Measurements from ENCODE around the gene TSC22D4. TPM values are rescaled to one million over a fixed set of nuclear protein-coding genes. Genes with fewer than 3 reads are reported as not detected.
"Not testable (repeated sequence)": the region's sequence is repeated elsewhere in the genome, so short reads cannot be mapped to it uniquely, and the experiment has no call there.

Gene TSC22D4
- total RNA-seq, 1 experiment from 2014 or later = 68.8 TPM

GRCh38 chr7:100506356-100506923 lies 27.4 kb upstream of the TSC22D4 start:
- H3K36me3 ChIP-seq (ENCODE audit: low read depth) = no peaks in the 10 kb centered on the region
- no peaks in the 10 kb centered on the region for H3K9me2 ChIP-seq (ENCODE audit: insufficient read depth)
- BruUV-seq (replicated peaks) = no TSS peak
- peaks cover 10% of the 10 kb centered on the region; the same call in 1 of the 2 replicates for H3K79me2 ChIP-seq (ENCODE audit: low read depth)
- peaks cover 36% of the 10 kb centered on the region for H3F3A ChIP-seq (ENCODE audit: insufficient read depth, low read depth)
- no peaks in the 10 kb centered on the region for H3K27me3 ChIP-seq (ENCODE audit: insufficient read depth, low read depth)
- ChIA-PET POLR2A (ENCODE audit: unreplicated experiment) (interaction anchor here (0.6 kb wide), 1 partner anchor 93 kb away, joined by 6 read pairs; no protein-coding TSS in a partner anchor), CTCF (interaction anchor here (0.7 kb wide), 1 partner anchor 15 kb away, joined by 3 read pairs; no protein-coding TSS in a partner anchor)
- peaks cover 39% of the 10 kb centered on the region for H3K4me1 ChIP-seq (replicated peaks; ENCODE audit: insufficient read depth)
- no peak overlapping the region for H2AFZ ChIP-seq
- H3K4me2 ChIP-seq = no peak overlapping the region
- H3K27ac ChIP-seq = no peak overlapping the region
- no peaks in the 10 kb centered on the region for H4K20me1 ChIP-seq (ENCODE audit: insufficient read depth)
- DNase-seq = peak in 1 of 2 experiments; percentile 43
- TF ChIP-seq EZH2 (IDR thresholded peaks at IDR 0.05; ENCODE audit: low read depth) = no peak
- no peaks in the 10 kb centered on the region for H3K9me3 ChIP-seq (ENCODE audit: insufficient read depth, low read depth)
- no peak overlapping the region for H3K4me3 ChIP-seq
- intact Hi-C loops (cut with micrococcal nuclease; ENCODE audit: unreplicated experiment) = no loop called here

- H3F3A ChIP-seq (ENCODE audit: insufficient read depth, low read depth) = peaks cover 36% of the 10 kb centered on the region
- H3K4me2 ChIP-seq = 0 out of 2 replicates have a peak overlapping the region, but pooled peaks have one; percentile 64
- no peaks in the 10 kb centered on the region for H3K9me2 ChIP-seq (ENCODE audit: insufficient read depth)
- peaks cover 44% of the 10 kb centered on the region for H3K4me1 ChIP-seq (replicated peaks; ENCODE audit: insufficient read depth)
- no peak for DNase-seq
- BruUV-seq (replicated peaks) = no TSS peak
- peaks cover 10% of the 10 kb centered on the region; the same call in 1 of the 2 replicates for H3K79me2 ChIP-seq (ENCODE audit: low read depth)
- ChIA-PET POLR2A (ENCODE audit: unreplicated experiment) (no interaction called here), CTCF (interaction anchor here (0.6 to 0.7 kb wide), 2 partner anchors 79 to 299 kb away, joined by 3 to 7 read pairs; no protein-coding TSS in a partner anchor)
- no peaks in the 10 kb centered on the region for H3K9me3 ChIP-seq (ENCODE audit: insufficient read depth, low read depth)
- H3K27me3 ChIP-seq (ENCODE audit: insufficient read depth, low read depth) = no peaks in the 10 kb centered on the region
- TF ChIP-seq EZH2 (IDR thresholded peaks at IDR 0.05; ENCODE audit: low read depth) = no peak
- no peak for TF ChIP-seq CTCF (conservative IDR thresholded peaks at IDR 0.05)
- no peak overlapping the region for H2AFZ ChIP-seq
- H3K4me3 ChIP-seq = no peak overlapping the region
- peak overlapping the region; percentile 98 for H3K27ac ChIP-seq
- no peaks in the 10 kb centered on the region for H4K20me1 ChIP-seq (ENCODE audit: insufficient read depth)
- no peaks in the 10 kb centered on the region for H3K36me3 ChIP-seq (ENCODE audit: low read depth)
- intact Hi-C loops (cut with micrococcal nuclease; ENCODE audit: unreplicated experiment) = no loop called here
Observed at GRCh38 chr7:100504887-100505611, 26.0 kb upstream of the TSC22D4 start.

DNA sequence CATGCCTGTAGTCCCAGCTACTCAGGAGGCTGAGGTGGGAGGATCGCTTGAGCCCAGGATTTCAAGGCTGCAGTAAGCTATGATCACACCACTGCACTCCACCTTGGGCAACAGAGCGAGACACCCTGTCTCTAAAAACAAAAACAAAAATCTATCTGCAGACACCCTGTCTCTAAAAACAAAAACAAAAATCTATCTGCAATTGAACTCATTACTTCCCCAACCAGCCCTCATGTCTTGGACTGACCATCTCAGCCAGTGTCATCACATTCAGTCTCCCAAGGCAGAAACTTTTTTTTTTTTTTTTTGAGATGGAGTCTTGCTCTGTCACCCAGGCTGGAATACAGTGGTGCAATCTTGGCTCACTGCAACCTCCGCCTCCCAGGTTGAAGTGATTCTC lies 25.0 kb upstream of the TSC22D4 start:
- H3K4me3 ChIP-seq; H3K9me3 ChIP-seq (ENCODE audit: insufficient read depth, low read depth); intact Hi-C loops (cut with micrococcal nuclease; ENCODE audit: unreplicated experiment); H4K20me1 ChIP-seq (ENCODE audit: insufficient read depth); DNase-seq; H3K36me3 ChIP-seq (ENCODE audit: low read depth); BruUV-seq (replicated peaks); H3K27me3 ChIP-seq (ENCODE audit: insufficient read depth, low read depth); H3K79me2 ChIP-seq (ENCODE audit: low read depth); H2AFZ ChIP-seq; H3K9me2 ChIP-seq (ENCODE audit: insufficient read depth): not testable (repeated sequence)
- CTCF ChIA-PET = interaction anchor here (0.6 to 0.7 kb wide), 2 partner anchors 80 to 192 kb away, joined by 4 to 7 read pairs; no protein-coding TSS in a partner anchor
- POLR2A ChIA-PET (ENCODE audit: unreplicated experiment) = interaction anchor here (0.6 kb wide), 2 partner anchors 24 to 104 kb away, joined by 4 to 5 read pairs; no protein-coding TSS in a partner anchor
- peaks cover 36% of the 10 kb centered on the region for H3F3A ChIP-seq (ENCODE audit: insufficient read depth, low read depth)
- peaks cover 44% of the 10 kb centered on the region for H3K4me1 ChIP-seq (replicated peaks; ENCODE audit: insufficient read depth)
- peak overlapping the region; percentile 64 for H3K4me2 ChIP-seq
- peak overlapping the region; percentile 98 for H3K27ac ChIP-seq

DNA sequence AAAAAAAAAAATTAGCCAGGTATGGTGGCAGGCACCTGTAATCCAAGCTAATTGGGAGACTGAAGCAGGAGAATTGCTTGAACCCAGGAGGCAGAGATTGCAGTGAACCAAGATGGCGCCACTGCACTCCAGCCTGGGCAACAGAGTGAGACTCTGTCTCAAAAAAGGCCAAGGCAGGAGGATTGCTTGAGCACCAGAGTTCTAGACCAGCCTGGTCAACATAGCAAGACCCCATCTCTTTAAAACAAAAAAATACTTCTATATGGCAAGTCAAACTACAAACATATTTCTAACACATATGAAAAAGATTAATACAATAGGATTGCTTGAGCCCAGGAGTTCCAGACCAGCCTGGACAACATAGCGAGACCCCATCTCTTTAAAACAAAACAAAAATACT lies 21.7 kb upstream of the TSC22D4 start:
- H3K9me2 ChIP-seq (ENCODE audit: insufficient read depth) = not testable (repeated sequence)

More for the DNA sequence above, 21.7 kb upstream of the TSC22D4 start:
- H4K20me1 ChIP-seq (ENCODE audit: insufficient read depth); H3K27ac ChIP-seq; H2AFZ ChIP-seq; BruUV-seq (replicated peaks); H3K4me3 ChIP-seq; H3K9me3 ChIP-seq (ENCODE audit: insufficient read depth, low read depth); H3K27me3 ChIP-seq (ENCODE audit: insufficient read depth, low read depth); intact Hi-C loops (cut with micrococcal nuclease; ENCODE audit: unreplicated experiment); H3K79me2 ChIP-seq (ENCODE audit: low read depth); H3K36me3 ChIP-seq (ENCODE audit: low read depth); DNase-seq; POLR2A ChIA-PET (ENCODE audit: unreplicated experiment): not testable (repeated sequence)
- CTCF ChIA-PET = interaction anchor here (0.6 kb wide), 1 partner anchor 11 kb away, joined by 11 read pairs; no protein-coding TSS in a partner anchor
- H3K4me2 ChIP-seq = peak overlapping the region; percentile 64
- H3K4me1 ChIP-seq (replicated peaks; ENCODE audit: insufficient read depth) = peaks cover 44% of the 10 kb centered on the region
- H3F3A ChIP-seq (ENCODE audit: insufficient read depth, low read depth) = peaks cover 34% of the 10 kb centered on the region
